ENCODE measurements around the gene AGXT.
A peak's percentile ranks its signal among the peaks of the same experiment; 100 is the strongest.

AGXT gene

GRCh38 chr2:240834377-240834975, 34.1 kb upstream of the AGXT start:
- Histone ChIP-seq H3K4me1 (ENCODE audit: control extremely low read depth in 1 of 4, control insufficient read depth in 4 of 4, insufficient read depth in 4 of 4, low read length in 3 of 4) (peaks cover 0 to 9% (median 7%) of the 10 kb centered on the region in 4 experiments), H3K27me3 (replicated peaks in 2 of 5; ENCODE audit: control insufficient read depth in 4 of 5, insufficient read depth in 5 of 5, low read length in 4 of 5) (peaks cover 5 to 21% (median 14%) of the 10 kb centered on the region in 5 experiments), H3K36me3 (ENCODE audit: control insufficient read depth in 4 of 4, insufficient read depth in 4 of 4, low read length in 3 of 4) (no peaks in the 10 kb centered on the region), H3K27ac (ENCODE audit: insufficient read depth in 1 of 2, low read depth in 1 of 2, low read length in 2 of 2, poor library complexity in 1 of 2, severe bottlenecking in 2 of 2) (no peak overlapping the region), H3K4me3 (ENCODE audit: control insufficient read depth in 1 of 7, extremely low read depth in 1 of 7, insufficient read depth in 4 of 7, low read depth in 2 of 7, low read length in 6 of 7) (no peak overlapping the region), H3K9me3 (ENCODE audit: control extremely low read depth in 1 of 5, control insufficient read depth in 4 of 5, insufficient read depth in 2 of 5, low read depth in 1 of 5, low read length in 4 of 5) (no peaks in the 10 kb centered on the region)
- ChIA-PET POLR2A (no interaction called here), CTCF (interaction anchor here (1.2 kb wide), 1 partner anchor 34 kb away, joined by 3 read pairs; no protein-coding TSS in a partner anchor)
- DNase-seq = no peak
- WGBS (ENCODE audit: insufficient coverage) = 94% methylated on average over 6 of the region's 6 CpGs

- Histone ChIP-seq H3K27me3 (replicated peaks in 2 of 5; ENCODE audit: control insufficient read depth in 4 of 5, insufficient read depth in 5 of 5, low read length in 4 of 5) (peaks cover 5 to 14% (median 11%) of the 10 kb centered on the region in 5 experiments), H3K27ac (ENCODE audit: insufficient read depth in 1 of 2, low read depth in 1 of 2, low read length in 2 of 2, poor library complexity in 1 of 2, severe bottlenecking in 2 of 2) (no peak overlapping the region), H3K36me3 (ENCODE audit: control insufficient read depth in 4 of 4, insufficient read depth in 4 of 4, low read length in 3 of 4) (no peaks in the 10 kb centered on the region), H3K4me3 (ENCODE audit: control insufficient read depth in 1 of 7, extremely low read depth in 1 of 7, insufficient read depth in 4 of 7, low read depth in 2 of 7, low read length in 6 of 7) (no peak overlapping the region), H3K4me1 (ENCODE audit: control extremely low read depth in 1 of 4, control insufficient read depth in 4 of 4, insufficient read depth in 4 of 4, low read length in 3 of 4) (peaks cover 0 to 9% (median 7%) of the 10 kb centered on the region in 4 experiments), H3K9me3 (ENCODE audit: control extremely low read depth in 1 of 5, control insufficient read depth in 4 of 5, insufficient read depth in 2 of 5, low read depth in 1 of 5, low read length in 4 of 5) (no peaks in the 10 kb centered on the region)
- CTCF ChIA-PET = interaction anchor here (1.5 kb wide), 1 partner anchor 11 kb away, joined by 5 read pairs; no protein-coding TSS in a partner anchor
- DNase-seq = no peak
- POLR2A ChIA-PET = no interaction called here
- 84% methylated on average over 6 of the region's 9 CpGs for WGBS (ENCODE audit: insufficient coverage)
These were observed 33.1 kb upstream of the AGXT start for GRCh38 chr2:240835528-240835927.

- 90% methylated on average over 15 of the region's 17 CpGs for WGBS (ENCODE audit: insufficient coverage)
- Histone ChIP-seq H3K4me1 (ENCODE audit: control extremely low read depth in 1 of 4, control insufficient read depth in 4 of 4, insufficient read depth in 4 of 4, low read length in 3 of 4) (peaks cover 0 to 3% (median 1%) of the 10 kb centered on the region in 4 experiments), H3K9me3 (ENCODE audit: control extremely low read depth in 1 of 5, control insufficient read depth in 4 of 5, insufficient read depth in 2 of 5, low read depth in 1 of 5, low read length in 4 of 5) (no peaks in the 10 kb centered on the region), H3K36me3 (ENCODE audit: control insufficient read depth in 4 of 4, insufficient read depth in 4 of 4, low read length in 3 of 4) (no peaks in the 10 kb centered on the region), H3K27ac (ENCODE audit: insufficient read depth in 1 of 2, low read depth in 1 of 2, low read length in 2 of 2, poor library complexity in 1 of 2, severe bottlenecking in 2 of 2) (no peak overlapping the region), H3K27me3 (replicated peaks in 2 of 5; ENCODE audit: control insufficient read depth in 4 of 5, insufficient read depth in 5 of 5, low read length in 4 of 5) (peaks cover 0 to 14% (median 2%) of the 10 kb centered on the region in 5 experiments), H3K4me3 (ENCODE audit: control insufficient read depth in 1 of 7, extremely low read depth in 1 of 7, insufficient read depth in 4 of 7, low read depth in 2 of 7, low read length in 6 of 7) (no peak overlapping the region)
- no peak for DNase-seq
- CTCF ChIA-PET = interaction anchor here (0.6 to 1.5 kb wide), 2 partner anchors 10 to 34 kb away, joined by 3 to 5 read pairs; no protein-coding TSS in a partner anchor
- POLR2A ChIA-PET = no interaction called here
These were observed 31.7 kb upstream of the AGXT start for GRCh38 chr2:240836781-240837467.

GRCh38 chr2:240837621-240838020, 31.0 kb upstream of the AGXT start:
- Histone ChIP-seq H3K9me3 (ENCODE audit: control extremely low read depth in 1 of 5, control insufficient read depth in 4 of 5, insufficient read depth in 2 of 5, low read depth in 1 of 5, low read length in 4 of 5) (no peaks in the 10 kb centered on the region), H3K27ac (ENCODE audit: insufficient read depth in 1 of 2, low read depth in 1 of 2, low read length in 2 of 2, poor library complexity in 1 of 2, severe bottlenecking in 2 of 2) (no peak overlapping the region), H3K36me3 (ENCODE audit: control insufficient read depth in 4 of 4, insufficient read depth in 4 of 4, low read length in 3 of 4) (no peaks in the 10 kb centered on the region), H3K4me3 (ENCODE audit: control insufficient read depth in 1 of 7, extremely low read depth in 1 of 7, insufficient read depth in 4 of 7, low read depth in 2 of 7, low read length in 6 of 7) (no peak overlapping the region), H3K4me1 (ENCODE audit: control extremely low read depth in 1 of 4, control insufficient read depth in 4 of 4, insufficient read depth in 4 of 4, low read length in 3 of 4) (no peaks in the 10 kb centered on the region), H3K27me3 (replicated peaks in 2 of 5; ENCODE audit: control insufficient read depth in 4 of 5, insufficient read depth in 5 of 5, low read length in 4 of 5) (peaks cover 0 to 17% (median 2%) of the 10 kb centered on the region in 5 experiments)
- ChIA-PET CTCF (interaction anchor here (1.0 kb wide), 1 partner anchor 14 kb away, joined by 3 read pairs; no protein-coding TSS in a partner anchor), POLR2A (no interaction called here)
- 78% methylated on average over 1 of the region's 4 CpGs for WGBS (ENCODE audit: insufficient coverage)
- DNase-seq = no peak

GRCh38 chr2:240839152-240840143, 29.2 kb upstream of the AGXT start:
- Histone ChIP-seq H3K36me3 (ENCODE audit: control insufficient read depth in 4 of 4, insufficient read depth in 4 of 4, low read length in 3 of 4) (no peaks in the 10 kb centered on the region), H3K4me1 (ENCODE audit: control extremely low read depth in 1 of 4, control insufficient read depth in 4 of 4, insufficient read depth in 4 of 4, low read length in 3 of 4) (no peaks in the 10 kb centered on the region), H3K27ac (ENCODE audit: insufficient read depth in 1 of 2, low read depth in 1 of 2, low read length in 2 of 2, poor library complexity in 1 of 2, severe bottlenecking in 2 of 2) (no peak overlapping the region), H3K4me3 (ENCODE audit: control insufficient read depth in 1 of 7, extremely low read depth in 1 of 7, insufficient read depth in 4 of 7, low read depth in 2 of 7, low read length in 6 of 7) (no peak overlapping the region), H3K9me3 (ENCODE audit: control extremely low read depth in 1 of 5, control insufficient read depth in 4 of 5, insufficient read depth in 2 of 5, low read depth in 1 of 5, low read length in 4 of 5) (peaks cover 0 to 2% (median 0%) of the 10 kb centered on the region in 5 experiments), H3K27me3 (replicated peaks in 2 of 5; ENCODE audit: control insufficient read depth in 4 of 5, insufficient read depth in 5 of 5, low read length in 4 of 5) (peaks cover 0 to 13% (median 2%) of the 10 kb centered on the region in 5 experiments)
- DNase-seq = no peak
- WGBS (ENCODE audit: insufficient coverage) = over 99% methylated on average over 21 of the region's 28 CpGs
- ChIA-PET CTCF (interaction anchor here (0.8 to 2.2 kb wide), 18 partner anchors 10 to 378 kb away, joined by 3 to 14 read pairs (median 4); partner anchors contain the start of gene CAPN10), POLR2A (no interaction called here)

GRCh38 chr2:240840435-240841060, 28.1 kb upstream of the AGXT start:
- ChIA-PET POLR2A (no interaction called here), CTCF (interaction anchor here (0.6 to 2.2 kb wide), 17 partner anchors 9 to 376 kb away, joined by 3 to 14 read pairs (median 3); partner anchors contain the start of gene CAPN10)
- WGBS (ENCODE audit: insufficient coverage) = 63% methylated on average over 9 of the region's 9 CpGs
- peak in 1 of 3 donors; percentile 25 for DNase-seq
- Histone ChIP-seq H3K36me3 (ENCODE audit: control insufficient read depth in 4 of 4, insufficient read depth in 4 of 4, low read length in 3 of 4) (no peaks in the 10 kb centered on the region), H3K4me1 (ENCODE audit: control extremely low read depth in 1 of 4, control insufficient read depth in 4 of 4, insufficient read depth in 4 of 4, low read length in 3 of 4) (no peaks in the 10 kb centered on the region), H3K27ac (ENCODE audit: insufficient read depth in 1 of 2, low read depth in 1 of 2, low read length in 2 of 2, poor library complexity in 1 of 2, severe bottlenecking in 2 of 2) (no peak overlapping the region), H3K4me3 (ENCODE audit: control insufficient read depth in 1 of 7, extremely low read depth in 1 of 7, insufficient read depth in 4 of 7, low read depth in 2 of 7, low read length in 6 of 7) (no peak overlapping the region), H3K27me3 (replicated peaks in 2 of 5; ENCODE audit: control insufficient read depth in 4 of 5, insufficient read depth in 5 of 5, low read length in 4 of 5) (peaks cover 0 to 13% (median 2%) of the 10 kb centered on the region in 5 experiments), H3K9me3 (ENCODE audit: control extremely low read depth in 1 of 5, control insufficient read depth in 4 of 5, insufficient read depth in 2 of 5, low read depth in 1 of 5, low read length in 4 of 5) (peaks cover 0 to 4% (median 1%) of the 10 kb centered on the region in 5 experiments)
